SK-N-MC (cell line): Measurements from ENCODE around the gene MAGI1.

Experiments used
- DNase-seq: peaks from one replicate; pipeline ENCODE4 v3.0.0-alpha.2; 2011; ENCODE audit warnings: low read depth, low spot score
- H3K27ac ChIP-seq: fragments of 200-600 bp; sonication (generic); 2 replicates; pipeline ENCODE4 v1.5.1; 2016; ENCODE audit warnings: mixed run types
- H3K36me3 ChIP-seq: fragments of 200-600 bp; sonication (generic); 2 replicates; pipeline ENCODE4 v1.6.1; 2017; ENCODE audit warnings: antibody characterized with exemption, low read length, mixed read lengths; ENCODE audit not compliant: insufficient read depth
- H3K4me3 ChIP-seq: fragments of 200-600 bp; sonication (generic); 2 replicates; pipeline ENCODE4 v1.5.1; 2016
- H3K9ac ChIP-seq: fragments of 200-600 bp; sonication (generic); 2 replicates; pipeline ENCODE4 v1.8.0; 2017; ENCODE audit warnings: mixed run types, mixed read lengths; ENCODE audit not compliant: insufficient read length
- H3K9me3 ChIP-seq: fragments of 200-600 bp; sonication (generic); 2 replicates; pipeline ENCODE4 v1.6.1; 2017; ENCODE audit warnings: low read depth, mild to moderate bottlenecking, antibody characterized with exemption, low read length, moderate library complexity, mixed read lengths
- EZH2 ChIP-seq: fragments of 200-600 bp; sonication (generic); IDR thresholded peaks from one replicate; pipeline ENCODE4 v1.6.1; 2017; ENCODE audit warnings: antibody characterized with exemption
- FOXP2 ChIP-seq: optimal IDR thresholded peaks from 2 replicates; pipeline ENCODE3; 2011; ENCODE audit warnings: mild to moderate bottlenecking, moderate library complexity; ENCODE audit not compliant: insufficient read depth; ENCODE audit errors: extremely low read length, control extremely low read depth
- POLR2AphosphoS5 ChIP-seq: IDR thresholded peaks from 2 replicates; pipeline ENCODE4 v1.6.1; 2012; ENCODE audit warnings: mild to moderate bottlenecking, low read depth, low read length, borderline replicate concordance

Gene MAGI1

DNA sequence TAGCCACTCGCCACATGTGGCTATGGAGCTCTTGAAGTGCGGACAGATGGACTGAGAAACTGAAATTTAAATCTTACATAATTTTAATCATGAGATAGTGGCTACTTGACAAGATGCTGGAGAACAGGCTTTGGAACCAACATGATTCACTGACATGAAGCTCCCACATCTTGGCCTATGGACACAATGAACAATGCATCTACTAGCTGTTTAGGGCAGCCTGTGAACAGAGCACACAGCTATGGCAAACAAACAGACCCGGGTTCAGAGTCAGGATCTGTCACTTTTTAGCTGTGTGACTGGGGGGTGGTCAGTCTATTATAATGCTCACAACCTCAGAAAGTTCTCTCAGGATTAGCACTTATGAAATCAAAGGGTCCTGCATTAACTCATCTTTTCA is 616.6 kb downstream of the MAGI1 start:
- TF ChIP-seq EZH2 (no peak), FOXP2 (no peak), POLR2AphosphoS5 (no peak)
- no peaks in the 10 kb centered on the region for H3K9me3 ChIP-seq

DNA sequence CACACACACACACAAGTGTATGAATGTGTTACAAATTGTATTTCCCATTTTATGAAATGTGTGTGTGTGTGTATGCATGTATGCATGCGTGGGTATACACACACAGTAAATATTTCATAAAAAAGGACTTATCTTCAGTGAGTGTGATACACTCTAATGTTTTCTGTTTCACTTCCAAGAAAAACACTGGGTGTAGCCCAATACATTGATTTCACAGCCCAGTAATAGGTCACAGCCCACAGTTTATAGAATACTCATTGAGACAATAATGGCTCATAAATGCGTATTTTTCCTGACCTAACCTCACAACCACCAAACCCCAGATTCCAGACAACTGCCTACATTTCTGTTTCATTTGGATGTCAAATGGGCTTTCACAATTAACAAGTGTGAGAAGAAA is 619.5 kb downstream of the MAGI1 start:
- no peak for DNase-seq
- no peak overlapping the region for H3K9ac ChIP-seq
- no peaks in the 10 kb centered on the region for H3K36me3 ChIP-seq
- no peak overlapping the region for H3K27ac ChIP-seq
- TF ChIP-seq POLR2AphosphoS5 (no peak), EZH2 (no peak), FOXP2 (no peak)
- H3K4me3 ChIP-seq: no peak overlapping the region
- no peaks in the 10 kb centered on the region for H3K9me3 ChIP-seq

More for the DNA sequence above, 616.6 kb downstream of the MAGI1 start:
- H3K27ac ChIP-seq: no peak overlapping the region
- no peak overlapping the region for H3K4me3 ChIP-seq
- DNase-seq: no peak
- H3K9ac ChIP-seq: no peak overlapping the region
- H3K36me3 ChIP-seq: no peaks in the 10 kb centered on the region

GRCh38 chr3:65413891-65414290 is 624.8 kb downstream of the MAGI1 start:
- Histone ChIP-seq H3K4me3 (no peak overlapping the region), H3K9me3 (no peaks in the 10 kb centered on the region), H3K27ac (no peak overlapping the region), H3K9ac (no peak overlapping the region), H3K36me3 (no peaks in the 10 kb centered on the region)
- TF ChIP-seq FOXP2: no peak
- TF ChIP-seq EZH2: no peak
- no peak for TF ChIP-seq POLR2AphosphoS5
- no peak for DNase-seq

DNA sequence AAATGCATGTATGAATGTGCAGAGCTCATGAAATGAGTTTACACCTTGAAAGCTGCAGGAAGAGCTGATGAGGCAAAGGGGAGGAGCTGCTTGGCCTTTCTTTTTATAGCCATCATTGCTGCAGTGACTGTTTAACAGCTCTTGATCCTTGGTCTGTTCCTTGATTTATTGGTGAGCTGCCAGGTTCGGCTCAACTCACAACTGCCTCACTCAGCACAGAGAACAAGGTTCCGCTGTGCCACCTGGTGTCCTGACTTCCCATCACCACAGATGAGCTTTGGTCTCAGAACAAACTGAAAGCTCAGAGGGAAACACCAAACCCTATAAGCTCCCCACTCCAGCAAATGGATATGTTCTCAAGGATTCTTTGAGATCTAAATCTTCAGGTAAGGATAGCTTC is 626.1 kb downstream of the MAGI1 start:
- no peak overlapping the region for H3K27ac ChIP-seq
- no peaks in the 10 kb centered on the region for H3K9me3 ChIP-seq
- no peak for DNase-seq
- no peaks in the 10 kb centered on the region for H3K36me3 ChIP-seq
- no peak overlapping the region for H3K4me3 ChIP-seq
- TF ChIP-seq EZH2: no peak
- TF ChIP-seq POLR2AphosphoS5: no peak
- no peak for TF ChIP-seq FOXP2
- no peak overlapping the region for H3K9ac ChIP-seq

DNA sequence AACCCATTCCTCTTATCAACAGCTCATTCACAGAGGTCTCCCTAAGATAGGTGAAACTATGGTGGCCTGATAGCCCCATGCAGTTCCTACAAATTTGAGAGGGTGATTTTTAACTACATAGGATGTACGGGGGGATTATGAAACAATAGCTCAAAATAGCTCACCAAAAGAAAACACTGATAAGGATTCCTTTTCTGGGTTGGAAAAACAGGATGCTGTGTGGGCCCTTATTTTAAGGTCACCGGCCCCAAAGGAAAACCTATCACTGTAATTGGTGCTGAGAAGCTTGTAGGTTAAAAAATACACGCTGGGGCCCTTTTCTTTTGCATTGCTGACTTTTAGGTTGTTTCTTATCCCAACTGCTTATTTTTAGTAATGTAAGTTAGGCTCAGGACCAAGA is 627.4 kb downstream of the MAGI1 start:
- Histone ChIP-seq H3K9ac (no peak overlapping the region), H3K27ac (no peak overlapping the region), H3K4me3 (no peak overlapping the region), H3K9me3 (no peaks in the 10 kb centered on the region), H3K36me3 (no peaks in the 10 kb centered on the region)
- DNase-seq: no peak
- TF ChIP-seq FOXP2: no peak
- TF ChIP-seq POLR2AphosphoS5: no peak
- no peak for TF ChIP-seq EZH2

GRCh38 chr3:65409176-65409569 is 629.5 kb downstream of the MAGI1 start:
- Histone ChIP-seq H3K9ac (no peak overlapping the region), H3K9me3 (no peaks in the 10 kb centered on the region), H3K36me3 (no peaks in the 10 kb centered on the region), H3K4me3 (no peak overlapping the region), H3K27ac (no peak overlapping the region)
- DNase-seq: no peak
- TF ChIP-seq FOXP2: no peak
- no peak for TF ChIP-seq EZH2
- no peak for TF ChIP-seq POLR2AphosphoS5

GRCh38 chr3:65408531-65409175 is 630.1 kb downstream of the MAGI1 start:
- Histone ChIP-seq H3K9me3 (no peaks in the 10 kb centered on the region), H3K27ac (no peak overlapping the region), H3K36me3 (no peaks in the 10 kb centered on the region), H3K9ac (no peak overlapping the region), H3K4me3 (no peak overlapping the region)
- TF ChIP-seq FOXP2 (no peak), POLR2AphosphoS5 (no peak), EZH2 (no peak)
- DNase-seq: no peak

DNA sequence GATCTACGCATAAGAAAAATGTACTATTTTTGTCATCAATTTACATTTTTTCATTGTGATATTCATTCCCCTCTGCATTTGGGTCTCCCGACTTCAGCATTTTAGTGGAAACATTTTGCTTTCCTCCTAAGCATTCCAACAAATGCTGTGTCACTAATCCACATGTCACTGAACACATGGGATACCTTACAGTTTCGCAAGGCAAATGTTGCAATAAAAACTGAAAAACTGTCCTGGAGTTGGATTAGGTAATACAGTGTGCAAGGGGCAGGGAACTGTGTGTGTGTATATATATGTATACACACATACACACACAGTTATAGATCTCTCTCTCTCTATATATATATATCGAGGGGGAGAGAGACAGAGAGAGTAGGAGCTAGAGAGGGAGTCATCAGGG is 632.2 kb downstream of the MAGI1 start:
- H3K4me3 ChIP-seq: no peak overlapping the region
- TF ChIP-seq FOXP2: no peak
- no peak for TF ChIP-seq POLR2AphosphoS5
- no peak for TF ChIP-seq EZH2
- DNase-seq: no peak
- H3K27ac ChIP-seq: no peak overlapping the region
- H3K36me3 ChIP-seq: no peaks in the 10 kb centered on the region
- no peaks in the 10 kb centered on the region for H3K9me3 ChIP-seq
- H3K9ac ChIP-seq: no peak overlapping the region

- H3K27ac ChIP-seq: no peak overlapping the region
- H3K36me3 ChIP-seq: no peaks in the 10 kb centered on the region
- no peaks in the 10 kb centered on the region for H3K9me3 ChIP-seq
- H3K4me3 ChIP-seq: no peak overlapping the region
- TF ChIP-seq POLR2AphosphoS5 (no peak), EZH2 (no peak), FOXP2 (no peak)
- no peak overlapping the region for H3K9ac ChIP-seq
- DNase-seq: no peak
Measured at GRCh38 chr3:65402597-65402996, 636.1 kb downstream of the MAGI1 start.
